ENCODE results near the gene MAP1B. TPM values are rescaled to one million over a fixed set of nuclear protein-coding genes. Genes with fewer than 3 reads are reported as not detected.

MAP1B gene
- total and polyA plus RNA-seq, 2 of the 4 experiments (the other 2 are of a cell fraction) = 41.1 to 183 TPM

GRCh38 chr5:72066705-72067107 is 40.6 kb upstream of the MAP1B start:
- Histone ChIP-seq H3K9me3 (ENCODE audit: control insufficient read depth, insufficient read depth, low read length) (no peaks in the 10 kb centered on the region), H3K9ac (ENCODE audit: low read depth, low read length) (peak overlapping the region; percentile 34; the same call in 1 of the 2 replicates), H3K27me3 (ENCODE audit: control insufficient read depth, insufficient read depth, low read length) (peaks cover 2% of the 10 kb centered on the region; the same call in 1 of the 2 replicates), H3K18ac (ENCODE audit: low read depth, low read length) (peak overlapping the region; percentile 81), H3K4ac (ENCODE audit: low read depth, low read length) (peak overlapping the region; percentile 95; the same call in 1 of the 2 replicates), H2BK15ac (ENCODE audit: low read depth, low read length) (peak overlapping the region; percentile 86; the same call in 2 of the 3 replicates), H4K8ac (ENCODE audit: low read depth in 2 of 2, low read length in 2 of 2) (peak overlapping the region; percentile 52 to 79; a peak in 3 of 4 replicates), H3K14ac (replicated peaks; ENCODE audit: low read depth, low read length) (peak overlapping the region; percentile 89), H4K20me1 (ENCODE audit: insufficient read depth, low read length) (no peaks in the 10 kb centered on the region), H2BK120ac (ENCODE audit: low read depth, low read length) (peak overlapping the region; percentile 96), H3K23ac (ENCODE audit: low read depth, low read length) (peak overlapping the region; percentile 91), H2BK20ac (ENCODE audit: low read depth, low read length) (peak overlapping the region; percentile 91), H3K79me1 (ENCODE audit: low read depth in 1 of 2, low read length in 2 of 2) (0 out of 4 replicates have a peak, but pooled peaks cover 0 to 4% of the 10 kb centered on the region in 2 experiments), H2AK9ac (replicated peaks; ENCODE audit: low read depth, low read length, poor library complexity) (no peak overlapping the region), H4K5ac (ENCODE audit: low read depth, low read length) (peak overlapping the region; percentile 76), H3K36me3 (ENCODE audit: control insufficient read depth, insufficient read depth, low read length) (no peaks in the 10 kb centered on the region), H2AFZ (replicated peaks; ENCODE audit: low read length, poor library complexity) (no peak overlapping the region), H2AK5ac (ENCODE audit: low read depth, low read length) (no peak overlapping the region), H4K91ac (ENCODE audit: insufficient read depth, low read depth, low read length) (peak overlapping the region; percentile 89), H3K4me2 (ENCODE audit: low read depth, low read length) (peak overlapping the region; percentile 64), H3K4me3 (ENCODE audit: insufficient read depth, low read depth, low read length) (no peak overlapping the region), H3K56ac (ENCODE audit: extremely low read depth, insufficient read depth, low read length) (peak overlapping the region; percentile 81; the same call in 1 of the 2 replicates), H3K4me1 (ENCODE audit: control insufficient read depth, insufficient read depth, low read length) (peaks cover 13% of the 10 kb centered on the region), H3K9me1 (ENCODE audit: insufficient read depth, low read length) (peaks cover 12% of the 10 kb centered on the region), H2BK5ac (ENCODE audit: low read depth, low read length, poor library complexity, severe bottlenecking) (peak overlapping the region; percentile 88), H3K27ac (ENCODE audit: insufficient read depth, low read length) (peak overlapping the region; percentile 83)
- intact Hi-C loops (cut with micrococcal nuclease) = loop anchor here (2.0 to 5.0 kb wide), 3 partner anchors 42 to 466 kb away; no protein-coding TSS in a partner anchor
- TF ChIP-seq FOS (IDR thresholded peaks at IDR 0.05; ENCODE audit: low read depth, low read length) = peak; percentile 70; the same call in 1 of the 2 replicates
- no peak for TF ChIP-seq CTCF (conservative IDR thresholded peaks at IDR 0.05; ENCODE audit: low read depth, low read length)
- TF ChIP-seq BHLHE40 (IDR thresholded peaks at IDR 0.05; ENCODE audit: low read depth, low read length) = peak; percentile 78
- peak; percentile 63; the same call in 1 of the 2 replicates for TF ChIP-seq CEBPB (IDR thresholded peaks at IDR 0.05; ENCODE audit: low read depth, low read length)
- TF ChIP-seq NFE2L2 (IDR thresholded peaks at IDR 0.05; ENCODE audit: low read depth, low read length) = no peak
- TF ChIP-seq RAD21 (IDR thresholded peaks at IDR 0.05; ENCODE audit: low read length) = no peak
- DNase-seq (peak; percentile 90), ATAC-seq (ENCODE audit: low read depth) (peak; percentile 85)
- WGBS, 2 experiments (ENCODE audit: extremely low coverage in 2 of 2, insufficient read length in 1 of 2) = no CpG with 5 or more reads among the region's 3 CpGs
- BruUV-seq (replicated peaks) = no TSS peak
- in situ Hi-C loops (cut with MboI; ENCODE audit: low sequenced_read_pairs) = no loop called here
- dilution Hi-C loops (cut with HindIII; ENCODE audit: low sequenced_read_pairs, unreplicated experiment) = no loop called here
- POLR2A ChIA-PET (ENCODE audit: unreplicated experiment) = interaction anchor here (0.6 kb wide), 1 partner anchor 216 kb away, joined by 3 read pairs; no protein-coding TSS in a partner anchor
- CTCF ChIA-PET = no interaction called here
